ENCODE data around the gene YY1.
"Not testable (repeated sequence)": the region's sequence is repeated elsewhere in the genome, so short reads cannot be mapped to it uniquely, and the experiment has no call there.

YY1 gene

GRCh38 chr14:100285021-100285912 is 46.3 kb downstream of the YY1 start:
- peak; percentile 93 for DNase-seq

GRCh38 chr14:100285913-100286400 is 47.0 kb downstream of the YY1 start:
- no peak for DNase-seq

GRCh38 chr14:100286484-100287191 is 47.7 kb downstream of the YY1 start:
- no peak for DNase-seq

GRCh38 chr14:100287202-100287997 is 48.5 kb downstream of the YY1 start:
- DNase-seq, result no peak

DNA sequence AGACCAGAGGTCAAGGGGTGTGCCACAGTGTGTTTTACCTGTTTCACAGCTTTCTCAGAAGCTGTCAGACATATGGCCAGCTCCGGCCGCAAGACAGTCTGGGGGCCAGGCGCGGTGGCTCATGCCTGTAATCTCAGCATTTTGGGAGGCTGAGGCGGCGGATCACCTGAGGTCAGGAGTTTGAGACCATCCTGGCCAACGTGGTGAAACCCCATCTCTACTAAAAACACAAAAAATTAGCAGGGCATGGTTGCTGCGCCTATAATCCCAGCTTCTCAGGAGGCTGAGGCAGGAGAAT is 49.0 kb downstream of the YY1 start:
- DNase-seq, result not testable (repeated sequence)

DNA sequence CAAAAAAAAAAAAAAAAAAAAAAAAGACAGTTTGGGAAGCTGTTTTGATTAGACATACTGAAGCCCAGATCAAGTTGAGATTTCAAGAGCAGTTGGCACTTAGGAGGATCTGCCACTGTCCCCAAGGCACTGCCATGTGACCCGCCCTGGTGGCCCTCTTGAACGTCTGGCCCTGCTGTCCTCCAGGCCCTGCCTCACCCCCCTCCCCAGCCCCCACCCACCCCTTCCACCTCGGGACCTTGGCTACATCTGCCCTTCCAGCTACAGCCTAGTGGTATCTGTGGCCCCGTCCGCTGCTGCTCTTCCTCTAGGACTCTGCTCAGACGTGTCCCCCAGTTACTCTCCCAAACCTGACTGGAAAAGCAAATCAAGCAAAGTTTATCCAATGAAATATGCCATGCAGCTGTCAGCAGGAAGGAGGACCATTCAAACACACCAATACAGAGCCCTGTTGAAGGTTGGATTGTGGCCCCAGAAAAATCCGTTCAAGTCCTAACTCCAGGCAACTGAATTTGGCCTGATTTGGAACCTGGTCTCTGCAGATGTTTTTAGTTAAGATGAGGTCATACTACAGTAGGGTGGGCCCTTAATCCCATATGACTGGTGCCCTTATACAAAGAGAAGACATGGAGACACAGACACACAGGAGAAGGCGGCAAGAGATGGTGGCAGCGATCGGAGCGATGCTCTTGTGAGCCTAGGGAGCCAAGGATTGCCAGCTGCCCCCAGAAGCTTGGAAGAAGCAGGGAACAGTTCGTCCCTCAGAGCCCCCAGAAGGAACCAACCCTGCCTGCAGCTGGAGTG is 49.6 kb downstream of the YY1 start:
- DNase-seq, result no peak

- DNase-seq, result no peak
Measured at GRCh38 chr14:100289916-100290606, 51.1 kb downstream of the YY1 start.

DNA sequence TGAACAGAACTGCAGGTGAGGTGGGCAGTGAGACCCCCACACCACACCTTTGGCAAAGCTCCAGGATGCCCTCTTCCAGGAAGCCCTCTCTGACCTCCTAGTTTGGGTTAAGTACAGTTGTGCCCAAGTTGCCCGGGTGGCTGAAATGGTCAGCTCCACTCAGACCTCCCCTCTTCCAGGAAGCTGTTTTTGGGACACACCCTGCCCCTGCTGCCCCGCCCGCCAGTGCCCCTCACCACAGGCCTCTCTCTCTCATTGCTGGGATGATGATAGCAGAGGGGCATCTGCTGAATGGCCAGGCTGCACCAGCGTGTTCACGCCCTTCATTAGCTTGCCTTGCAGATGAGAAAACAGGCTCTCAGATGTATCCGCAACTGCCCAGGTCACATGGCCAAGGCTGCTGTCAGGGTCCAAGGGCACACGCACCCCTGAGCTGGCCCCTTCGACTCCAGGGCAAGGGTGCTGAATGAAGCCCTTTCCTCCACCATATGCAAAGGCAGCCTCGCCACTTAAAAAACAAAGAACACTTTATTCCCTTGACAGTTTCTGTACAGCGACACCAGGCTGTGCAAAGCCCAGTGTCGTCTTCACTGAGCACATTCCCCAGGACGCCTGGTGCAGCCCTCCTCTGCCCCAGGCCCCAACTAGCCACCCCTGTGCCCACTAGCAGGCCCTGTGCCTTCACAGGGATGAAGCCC is 51.8 kb downstream of the YY1 start:
- DNase-seq, result no peak

DNA sequence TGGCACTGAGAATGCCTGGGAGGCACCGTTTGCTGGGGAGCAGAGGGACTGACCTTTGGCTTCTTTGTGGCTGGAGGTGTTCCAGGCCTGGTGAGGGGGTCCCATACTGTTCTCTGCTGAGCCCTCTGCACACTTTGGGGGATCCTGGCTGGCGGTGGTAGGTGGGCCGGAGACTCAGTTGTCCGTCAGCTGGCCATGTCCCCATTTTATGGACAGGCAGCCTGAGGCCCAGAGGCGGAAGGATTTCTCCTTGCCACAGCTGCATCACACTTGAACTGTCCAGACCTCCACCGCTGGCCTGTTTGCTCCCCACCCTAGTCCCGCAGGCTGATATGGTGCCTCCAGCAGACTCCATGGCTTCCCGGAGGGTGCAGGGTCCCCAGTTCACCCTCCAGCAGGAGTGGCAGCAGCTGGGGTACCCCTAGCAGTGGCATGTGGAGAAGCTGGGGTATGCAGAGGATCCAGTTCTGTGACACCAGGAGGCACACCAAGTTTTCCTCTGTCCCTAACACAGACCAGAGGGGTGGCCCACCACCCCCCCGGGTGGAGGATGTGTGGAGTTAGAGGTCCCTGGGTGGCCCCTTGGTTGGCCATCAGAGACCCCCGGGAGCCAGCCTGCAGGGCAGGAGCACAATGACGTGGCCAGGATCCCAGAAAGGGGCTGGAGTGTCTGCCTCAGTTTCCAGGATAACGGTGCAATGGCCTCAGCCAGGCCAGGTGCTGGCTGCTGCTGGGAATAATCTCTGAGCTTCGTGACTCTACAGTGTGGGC is 52.5 kb downstream of the YY1 start:
- no peak for DNase-seq

GRCh38 chr14:100292301-100292775 is 53.4 kb downstream of the YY1 start:
- no peak for DNase-seq

GRCh38 chr14:100292776-100293461 is 54.0 kb downstream of the YY1 start:
- DNase-seq, result no peak

GRCh38 chr14:100293497-100294212 is 54.7 kb downstream of the YY1 start:
- DNase-seq, result no peak

DNA sequence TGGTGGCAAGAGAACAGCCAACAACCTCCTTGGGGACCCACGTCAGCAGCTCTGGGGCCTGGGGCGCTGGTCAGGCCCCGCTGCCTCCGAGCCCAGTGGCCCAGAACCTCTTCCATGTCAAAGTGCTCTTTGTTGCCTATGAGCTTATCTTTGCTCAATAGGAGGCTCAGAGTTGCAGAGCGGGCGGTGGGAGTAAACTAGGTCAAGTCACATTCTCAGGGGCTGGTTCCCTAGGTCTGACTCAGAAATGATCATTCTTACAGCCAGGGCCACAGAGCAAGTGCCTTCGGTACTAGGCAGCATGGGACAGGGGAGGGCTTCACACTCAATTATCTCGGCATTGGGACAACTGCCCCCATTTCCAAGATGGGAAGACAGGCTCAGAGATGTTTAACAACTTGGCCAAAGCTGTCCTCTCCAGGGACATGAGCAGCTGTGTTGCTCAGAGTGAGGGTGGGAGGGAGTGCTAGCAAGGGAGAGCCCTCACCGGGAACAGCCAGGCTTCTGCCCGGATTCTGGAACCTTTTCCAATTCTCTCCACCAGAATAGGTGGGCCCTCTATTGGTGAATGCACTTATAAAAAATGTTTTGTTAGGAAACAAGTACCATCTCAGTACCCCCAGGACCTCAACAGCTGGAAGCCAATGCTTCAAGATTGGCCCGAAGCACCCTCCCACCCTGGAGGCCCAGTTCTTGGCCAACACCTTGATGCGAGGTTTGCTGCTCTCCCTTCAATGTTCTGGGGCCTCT is 55.4 kb downstream of the YY1 start:
- DNase-seq, result no peak

DNA sequence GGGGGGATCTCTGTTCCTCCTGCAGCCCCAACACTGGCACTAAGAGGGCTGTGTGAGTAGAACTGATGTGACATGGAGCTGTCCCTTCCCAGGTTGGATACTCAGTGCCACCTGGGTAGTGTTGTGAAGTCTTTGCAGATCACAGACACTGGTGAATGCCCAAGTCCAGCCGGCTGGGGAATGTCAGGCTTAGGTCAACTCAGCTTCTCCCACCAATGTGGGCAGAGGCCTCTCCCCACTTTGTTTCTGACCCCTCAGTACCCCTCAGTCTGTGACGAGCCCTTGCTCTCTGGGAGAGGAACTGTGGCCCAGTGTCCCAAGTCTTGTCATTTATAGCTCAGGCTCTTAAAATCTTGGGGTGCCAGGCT is 56.0 kb downstream of the YY1 start:
- DNase-seq, result no peak

GRCh38 chr14:100295376-100296105 is 56.6 kb downstream of the YY1 start:
- no peak for DNase-seq

GRCh38 chr14:100296106-100296651 is 57.2 kb downstream of the YY1 start:
- no peak for DNase-seq

DNA sequence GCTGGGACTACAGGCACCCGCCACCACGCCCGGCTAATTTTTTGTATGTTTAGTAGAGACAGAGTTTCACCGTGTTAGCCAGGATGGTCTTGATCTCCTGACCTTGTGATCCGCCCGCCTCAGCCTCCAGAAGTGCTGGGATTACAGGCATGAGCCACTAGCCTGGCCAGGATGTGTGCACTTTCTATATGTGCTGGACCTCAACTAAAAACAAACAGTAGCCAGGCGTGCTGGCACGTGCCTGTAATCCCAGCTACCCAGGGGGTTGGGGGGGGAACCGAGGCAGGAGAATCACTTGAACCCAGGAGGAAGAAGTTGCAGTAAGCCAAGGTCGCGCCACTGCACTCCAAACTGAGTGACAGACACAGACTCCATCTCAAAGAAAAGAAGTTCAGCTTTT is 57.8 kb downstream of the YY1 start:
- not testable (repeated sequence) for DNase-seq

Data from activated CD8-positive, alpha-beta memory T cell treated with anti-CD3 and anti-CD28 coated beads, Interleukin-2, amount 50 U/mL, for 48 hours (primary cell).